IMR-90 (cell line): Measurements from ENCODE around the gene MAOB. TPM values are rescaled to one million over a fixed set of nuclear protein-coding genes. Genes with fewer than 3 reads are reported as not detected.

Experiments used
- ATAC-seq: fragments of 200-7000 bp; cut with Tn5 transposase; 2 replicates; pipeline ENCODE4 v1.9.1; 2020; ENCODE audit warnings: low read depth, mild to moderate bottlenecking, moderate library complexity
- BruUV-seq: library from RNA; stranded (reverse); fragments of 400-500 nt; replicated peaks from 2 replicates; lab custom pipeline; 2021; lab: Mats Ljungman, UMichigan
- CTCF ChIA-PET: fragments of 300-600 bp; formaldehyde crosslinking; extraction: SDS; loops from one replicate; lab custom pipeline; 2021; ENCODE audit warnings: antibody characterized with exemption; lab: Yijun Ruan, JAX
- POLR2A ChIA-PET: fragments of 300-600 bp; sonication (Branson Sonifier 250); formaldehyde crosslinking; loops from one replicate; lab custom pipeline; 2022; ENCODE audit warnings: antibody characterized with exemption; ENCODE audit not compliant: unreplicated experiment; lab: Charles Lee
- DNase-seq: peaks from one replicate; pipeline ENCODE4 v3.0.0; 2013
- H2AFZ ChIP-seq: replicated peaks from 2 replicates; pipeline ENCODE3; 2013; ENCODE audit warnings: low read length, mild to moderate bottlenecking; ENCODE audit not compliant: poor library complexity
- H2AK5ac ChIP-seq: 2 replicates; pipeline ENCODE4 v1.6.1; 2013; ENCODE audit warnings: low read depth, low read length, inconsistent platforms
- H2AK9ac ChIP-seq: replicated peaks from 2 replicates; pipeline ENCODE3; 2013; ENCODE audit warnings: mild to moderate bottlenecking, low read depth, low read length, moderate library complexity; ENCODE audit not compliant: poor library complexity
- H2BK120ac ChIP-seq: 2 replicates; pipeline ENCODE4 v1.6.1; 2013; ENCODE audit warnings: low read depth, low read length, inconsistent platforms
- H2BK15ac ChIP-seq: 3 replicates; pipeline ENCODE4 v1.6.1; 2013; ENCODE audit warnings: low read depth, low read length, inconsistent platforms
- H2BK20ac ChIP-seq: 2 replicates; pipeline ENCODE4 v1.6.1; 2013; ENCODE audit warnings: low read depth, mild to moderate bottlenecking, inconsistent platforms, low read length, moderate library complexity
- H2BK5ac ChIP-seq: 2 replicates; pipeline ENCODE4 v1.6.1; 2013; ENCODE audit warnings: mild to moderate bottlenecking, low read depth, low read length, inconsistent platforms; ENCODE audit not compliant: poor library complexity, severe bottlenecking
- H3K14ac ChIP-seq: replicated peaks from 2 replicates; pipeline ENCODE4 v1.6.1; 2013; ENCODE audit warnings: low read depth, low read length, inconsistent platforms
- H3K18ac ChIP-seq: 2 replicates; pipeline ENCODE4 v1.6.1; 2013; ENCODE audit warnings: low read depth, low read length, control low read depth
- H3K23ac ChIP-seq: 2 replicates; pipeline ENCODE4 v1.6.1; 2013; ENCODE audit warnings: low read depth, low read length, inconsistent platforms
- H3K27ac ChIP-seq: 2 replicates; pipeline ENCODE4 v1.5.1; 2013; ENCODE audit warnings: mild to moderate bottlenecking, control low read depth, low read length; ENCODE audit not compliant: insufficient read depth
- H3K27me3 ChIP-seq: 2 replicates; pipeline ENCODE4 v1.6.1; 2013; ENCODE audit warnings: low read length; ENCODE audit not compliant: control insufficient read depth, insufficient read depth
- H3K36me3 ChIP-seq: 2 replicates; pipeline ENCODE4 v1.6.1; 2013; ENCODE audit warnings: low read length, mixed read lengths; ENCODE audit not compliant: control insufficient read depth, insufficient read depth
- H3K4ac ChIP-seq: 2 replicates; pipeline ENCODE4 v1.6.1; 2013; ENCODE audit warnings: low read depth, low read length, inconsistent platforms
- H3K4me1 ChIP-seq: 2 replicates; pipeline ENCODE4 v1.6.1; 2013; ENCODE audit warnings: low read length, mixed read lengths; ENCODE audit not compliant: control insufficient read depth, insufficient read depth
- H3K4me2 ChIP-seq: 2 replicates; pipeline ENCODE4 v1.6.1; 2013; ENCODE audit warnings: low read depth, mild to moderate bottlenecking, control low read depth, low read length, moderate library complexity
- H3K4me3 ChIP-seq: 2 replicates; pipeline ENCODE4 v1.5.1; 2013; ENCODE audit warnings: low read depth, mild to moderate bottlenecking, control low read depth, low read length, moderate library complexity; ENCODE audit not compliant: insufficient read depth
- H3K56ac ChIP-seq: 2 replicates; pipeline ENCODE4 v1.6.1; 2013; ENCODE audit warnings: low read length, inconsistent platforms; ENCODE audit not compliant: insufficient read depth; ENCODE audit errors: extremely low read depth
- H3K79me1 ChIP-seq, 2 experiments: 2 replicates each; pipeline ENCODE4 v1.6.1; 2013; ENCODE audit warnings: low read length in 2 of 2, inconsistent platforms in 1 of 2, low read depth in 1 of 2
- H3K9ac ChIP-seq: 2 replicates; pipeline ENCODE4 v1.6.1; 2013; ENCODE audit warnings: low read depth, low read length, control low read depth
- H3K9me1 ChIP-seq: 2 replicates; pipeline ENCODE4 v1.6.1; 2013; ENCODE audit warnings: low read length, inconsistent platforms; ENCODE audit not compliant: insufficient read depth
- H3K9me3 ChIP-seq: 2 replicates; pipeline ENCODE4 v1.6.1; 2013; ENCODE audit warnings: low read length; ENCODE audit not compliant: control insufficient read depth, insufficient read depth
- H4K20me1 ChIP-seq: 2 replicates; pipeline ENCODE4 v1.6.1; 2013; ENCODE audit warnings: low read length, inconsistent platforms; ENCODE audit not compliant: insufficient read depth
- H4K5ac ChIP-seq: 2 replicates; pipeline ENCODE4 v1.6.1; 2013; ENCODE audit warnings: mild to moderate bottlenecking, low read depth, low read length, control low read depth
- H4K8ac ChIP-seq, 2 experiments: 2 replicates each; pipeline ENCODE4 v1.6.1; 2013; ENCODE audit warnings: low read depth in 2 of 2, low read length in 2 of 2, control low read depth in 1 of 2, inconsistent platforms in 1 of 2
- H4K91ac ChIP-seq: 2 replicates; pipeline ENCODE4 v1.6.1; 2013; ENCODE audit warnings: low read depth, low read length, inconsistent platforms; ENCODE audit not compliant: insufficient read depth
- CEBPB ChIP-seq: IDR thresholded peaks from 2 replicates; pipeline ENCODE4 v1.6.1; 2012; ENCODE audit warnings: low read depth, low read length, improper control_type of control experiment
- CTCF ChIP-seq: conservative IDR thresholded peaks from 2 replicates; pipeline ENCODE4 v1.5.1; 2012; ENCODE audit warnings: mild to moderate bottlenecking, low read depth, low read length, improper control_type of control experiment
- NFE2L2 ChIP-seq: fragments of 150-350 bp; IDR thresholded peaks from 2 replicates; pipeline ENCODE4 v1.6.1; 2016; ENCODE audit warnings: low read depth, mild to moderate bottlenecking, low read length
- WGBS, 2 experiments: methylation state at CpG; one replicate each; pipeline versions ENCODE4 v1.1.5 to v1.1.7; 2013; ENCODE audit warnings: missing lambda C conversion rate in 2 of 2; ENCODE audit not compliant: insufficient read length in 1 of 2; ENCODE audit errors: extremely low coverage in 2 of 2; 5-methylcytosine and 5-hydroxymethylcytosine counted together
- dilution Hi-C: fragments of 300-500 bp; cut with HindIII; formaldehyde crosslinking; loops from one replicate; pipeline ENCODE4 v1.14.3; 2018; ENCODE audit warnings: low sequenced_read_pairs; ENCODE audit not compliant: unreplicated experiment
- in situ Hi-C: fragments of 300-500 bp; cut with MboI; formaldehyde crosslinking; loops from 3 replicates; pipeline ENCODE4 v1.14.3; 2019; ENCODE audit warnings: low sequenced_read_pairs, inconsistent platforms, mixed read lengths
- intact Hi-C: fragments of 100-400 bp; cut with micrococcal nuclease; formaldehyde crosslinking; loops from 2 replicates; pipeline ENCODE4 v1.10.0; 2022
- polyA plus RNA-seq, 3 experiments: library from polyadenylated mRNA; depleted of rRNA; stranded (reverse); fragments of >200 nt; gene quantifications; 2 replicates each; pipeline ENCODE4 v1.2.3, GENCODE V29; 2012; ENCODE audit warnings: low replicate concordance in 1 of 3
- total RNA-seq: library from RNA; depleted of rRNA; stranded (reverse); fragments of >200 nt; gene quantifications from 2 replicates; pipeline ENCODE4 v1.2.3, GENCODE V29; 2012

The MAOB gene
- total and polyA plus RNA-seq, 2 of the 4 experiments (the other 2 are of a cell fraction): 0.36 to 0.46 TPM

- Histone ChIP-seq H3K9me3 (no peaks in the 10 kb centered on the region), H2AK9ac (no peak overlapping the region), H3K9me1 (no peaks in the 10 kb centered on the region), H3K79me1 (no peaks in the 10 kb centered on the region), H2AK5ac (no peak overlapping the region), H3K4me3 (no peak overlapping the region), H3K4ac (no peak overlapping the region), H3K18ac (no peak overlapping the region), H3K23ac (no peak overlapping the region), H2BK120ac (no peak overlapping the region), H3K14ac (no peak overlapping the region), H3K9ac (no peak overlapping the region), H3K36me3 (no peaks in the 10 kb centered on the region), H2AFZ (no peak overlapping the region), H4K20me1 (no peaks in the 10 kb centered on the region), H2BK15ac (no peak overlapping the region), H4K8ac (no peak overlapping the region), H4K91ac (no peak overlapping the region), H3K4me2 (no peak overlapping the region), H3K27me3 (no peaks in the 10 kb centered on the region; the same call in 1 of the 2 replicates), H3K56ac (no peak overlapping the region), H3K4me1 (no peaks in the 10 kb centered on the region), H4K5ac (no peak overlapping the region), H3K27ac (no peak overlapping the region), H2BK20ac (no peak overlapping the region), H2BK5ac (no peak overlapping the region)
- DNase-seq (peak; percentile 0), ATAC-seq (no peak)
- no TSS peak for BruUV-seq
- ChIA-PET CTCF (no interaction called here), POLR2A (no interaction called here)
- intact Hi-C loops (no loop called here), in situ Hi-C loops (no loop called here), dilution Hi-C loops (no loop called here)
- no peak for TF ChIP-seq CTCF
- TF ChIP-seq CEBPB: no peak
- no peak for TF ChIP-seq NFE2L2
- WGBS, 2 experiments: no CpG with 5 or more reads among the region's 6 CpGs
Observed at GRCh38 chrX:43868791-43869190, 13.5 kb downstream of the MAOB start.
